ENCODE measurements around the gene ZBTB4. TPM values are rescaled to one million over a fixed set of nuclear protein-coding genes. Genes with fewer than 3 reads are reported as not detected.
"Not testable (repeated sequence)": the region's sequence is repeated elsewhere in the genome, so short reads cannot be mapped to it uniquely, and the experiment has no call there.

Gene ZBTB4
- total and polyA plus RNA-seq, 7 experiments from 2014 or later: 15.3 to 89.2 (median 49.8) TPM

GRCh38 chr17:7483255-7484066, 4.0 kb upstream of the ZBTB4 start:
- Mint-ChIP-seq H3K4me3 (peak overlapping the region; percentile 86 to 100 (median 98)), H3K9me3 (peaks cover 0 to 11% (median 0%) of the 10 kb centered on the region in 11 donors), H3K4me1 (peaks cover 55 to 75% (median 68%) of the 10 kb centered on the region in 7 donors), H3K36me3 (peaks cover 0 to 19% (median 3%) of the 10 kb centered on the region in 5 donors), H3K27me3 (no peaks in the 10 kb centered on the region), H3K27ac (peak overlapping the region; percentile 99 to 100 (median 100))
- H3K27ac ChIP-seq (ENCODE audit: low read depth, low read length): peak overlapping the region; percentile 97
- peaks cover 40 to 47% of the 10 kb centered on the region in 2 donors for H3K4me1 ChIP-seq (ENCODE audit: control insufficient read depth in 2 of 2, insufficient read depth in 2 of 2, low read length in 2 of 2)
- CTCF ChIA-PET: interaction anchor here (0.7 to 5.3 kb wide), 3 partner anchors 42 to 147 kb away, joined by 3 to 34 read pairs (median 4); partner anchors contain the start of gene TMEM102
- peaks cover 0 to 9% (median 0%) of the 10 kb centered on the region in 3 experiments for H3K36me3 ChIP-seq (ENCODE audit: control insufficient read depth in 2 of 3, insufficient read depth in 3 of 3, low read length in 3 of 3)
- H3K9me3 ChIP-seq (ENCODE audit: control insufficient read depth in 2 of 3, low read length in 3 of 3): no peaks in the 10 kb centered on the region
- POLR2A ChIA-PET: interaction anchor here (0.6 to 6.3 kb wide), 33 partner anchors 10 to 651 kb away, joined by 3 to 107 read pairs (median 7); partner anchors contain the start of genes ACAP1, CHRNB1, FGF11 and MPDU1
- DNase-seq (peak; percentile 80 to 99 (median 95)), ATAC-seq (peak; percentile 69)
- peak overlapping the region; percentile 100 for H3K4me3 ChIP-seq (ENCODE audit: low read length)
- no peaks in the 10 kb centered on the region for H3K27me3 ChIP-seq (ENCODE audit: control insufficient read depth in 2 of 2, insufficient read depth in 2 of 2, low read length in 2 of 2)
- intact Hi-C loops (cut with micrococcal nuclease): loop anchor here (1.0 to 10.0 kb wide), 28 partner anchors 11 to 674 kb away; partner anchors contain the start of genes EIF5A (in 2 of the 2), ELP5 (in 2 of the 2), KCTD11 (in 2 of the 2) and SENP3 (in 2 of the 2)

- not testable (repeated sequence) for DNase-seq; H3K36me3 ChIP-seq (ENCODE audit: control insufficient read depth in 2 of 3, insufficient read depth in 3 of 3, low read length in 3 of 3); H3K27me3 ChIP-seq (ENCODE audit: control insufficient read depth in 2 of 2, insufficient read depth in 2 of 2, low read length in 2 of 2); H3K9me3 ChIP-seq (ENCODE audit: control insufficient read depth in 2 of 3, low read length in 3 of 3); H3K27me3 Mint-ChIP-seq; ATAC-seq
- Mint-ChIP-seq H3K4me1 (peaks cover 60 to 78% (median 71%) of the 10 kb centered on the region in 7 donors), H3K36me3 (peaks cover 0 to 17% (median 3%) of the 10 kb centered on the region in 5 donors), H3K9me3 (peaks cover 0 to 11% (median 0%) of the 10 kb centered on the region in 11 donors), H3K4me3 (peak overlapping the region; percentile 86 to 100 (median 98)), H3K27ac (peak overlapping the region; percentile 99 to 100 (median 100))
- Histone ChIP-seq H3K27ac (ENCODE audit: low read depth, low read length) (peak overlapping the region; percentile 97), H3K4me1 (ENCODE audit: control insufficient read depth in 2 of 2, insufficient read depth in 2 of 2, low read length in 2 of 2) (peaks cover 45 to 51% of the 10 kb centered on the region in 2 donors), H3K4me3 (ENCODE audit: low read length) (peak overlapping the region; percentile 100)
- POLR2A ChIA-PET: interaction anchor here (1.2 to 6.3 kb wide), 13 partner anchors 12 to 204 kb away, joined by 3 to 107 read pairs (median 23); partner anchors contain the start of genes ACAP1, CHRNB1, FGF11 and SENP3
- intact Hi-C loops (cut with micrococcal nuclease): loop anchor here (5.0 to 10.0 kb wide), 5 partner anchors 128 to 675 kb away; partner anchors contain the start of genes CHD3 (in 1 of the 2), CNTROB (in 1 of the 2), KCTD11 (in 1 of the 2) and SLC16A13 (in 1 of the 2)
- CTCF ChIA-PET: interaction anchor here (5.3 kb wide), 1 partner anchor 47 kb away, joined by 34 read pairs; the partner anchor contains the start of gene TMEM102
These were observed 3.3 kb upstream of the ZBTB4 start for GRCh38 chr17:7482742-7483088.

- POLR2A ChIA-PET: interaction anchor here (1.1 to 12.3 kb wide), 12 partner anchors 11 to 205 kb away, joined by 3 to 199 read pairs (median 33); partner anchors contain the start of genes CHRNB1, FGF11, GPS2 and TMEM102
- peak overlapping the region; percentile 99 to 100 (median 100) for H3K27ac Mint-ChIP-seq
- H3K27me3 Mint-ChIP-seq; ATAC-seq; DNase-seq; H3K9me3 ChIP-seq (ENCODE audit: control insufficient read depth in 2 of 3, low read length in 3 of 3); H3K27me3 ChIP-seq (ENCODE audit: control insufficient read depth in 2 of 2, insufficient read depth in 2 of 2, low read length in 2 of 2); H3K4me3 ChIP-seq (ENCODE audit: low read length); H3K36me3 ChIP-seq (ENCODE audit: control insufficient read depth in 2 of 3, insufficient read depth in 3 of 3, low read length in 3 of 3): not testable (repeated sequence)
- H3K4me3 Mint-ChIP-seq: peak overlapping the region; percentile 71 to 100 (median 98)
- peak overlapping the region; percentile 97 for H3K27ac ChIP-seq (ENCODE audit: low read depth, low read length)
- H3K4me1 Mint-ChIP-seq: peaks cover 57 to 78% (median 72%) of the 10 kb centered on the region in 7 donors
- H3K36me3 Mint-ChIP-seq: peaks cover 0 to 12% (median 0%) of the 10 kb centered on the region in 5 donors
- H3K4me1 ChIP-seq (ENCODE audit: control insufficient read depth in 2 of 2, insufficient read depth in 2 of 2, low read length in 2 of 2): peaks cover 40 to 51% of the 10 kb centered on the region in 2 donors
- intact Hi-C loops (cut with micrococcal nuclease): loop anchor here (5.0 to 10.0 kb wide), 5 partner anchors 127 to 675 kb away; partner anchors contain the start of genes CHD3 (in 1 of the 2), CNTROB (in 1 of the 2), KCTD11 (in 1 of the 2) and SLC16A13 (in 1 of the 2)
- CTCF ChIA-PET: interaction anchor here (1.8 kb wide), 1 partner anchor 46 kb away, joined by 10 read pairs; the partner anchor contains the start of gene TMEM102
- peaks cover 0 to 11% (median 0%) of the 10 kb centered on the region in 11 donors for H3K9me3 Mint-ChIP-seq
These were observed 2.7 kb upstream of the ZBTB4 start for GRCh38 chr17:7481842-7482741.

GRCh38 chr17:7481275-7481674, 1.8 kb upstream of the ZBTB4 start, which contains the start of gene SLC35G6:
SLC35G6 (plus strand) TSS chr17:7481446; CDS start chr17:7481517, 71 bp downstream.
- ChIA-PET CTCF (interaction anchor here (1.8 to 2.4 kb wide), 2 partner anchors 45 to 125 kb away, joined by 6 to 10 read pairs; partner anchors contain the start of gene TMEM102), POLR2A (interaction anchor here (1.1 to 12.3 kb wide), 7 partner anchors 10 to 205 kb away, joined by 3 to 199 read pairs (median 19); partner anchors contain the start of genes CHRNB1, GPS2, TMEM102 and TP53)
- Histone ChIP-seq H3K4me3 (ENCODE audit: low read length) (peak within 1 kb of the TSS; percentile 88), H3K4me1 (ENCODE audit: control insufficient read depth in 2 of 2, insufficient read depth in 2 of 2, low read length in 2 of 2) (peaks cover 33 to 51% of the 10 kb centered on the region in 2 donors), H3K27ac (ENCODE audit: low read depth, low read length) (peak within 1 kb of the TSS; percentile 100)
- intact Hi-C loops (cut with micrococcal nuclease): loop anchor here (5.0 to 10.0 kb wide), 5 partner anchors 126 to 676 kb away; partner anchors contain the start of genes CHD3 (in 1 of the 2), CNTROB (in 1 of the 2), KCTD11 (in 1 of the 2) and SLC16A13 (in 1 of the 2)
- Mint-ChIP-seq H3K27ac (peak within 1 kb of the TSS; percentile 90 to 100 (median 100)), H3K4me1 (peaks cover 57 to 78% (median 73%) of the 10 kb centered on the region in 7 donors), H3K36me3 (peaks cover 0 to 12% (median 0%) of the 10 kb centered on the region in 5 donors), H3K4me3 (peak within 1 kb of the TSS; percentile 74 to 100 (median 95))
- H3K9me3 ChIP-seq (ENCODE audit: control insufficient read depth in 2 of 3, low read length in 3 of 3); H3K9me3 Mint-ChIP-seq; H3K27me3 ChIP-seq (ENCODE audit: control insufficient read depth in 2 of 2, insufficient read depth in 2 of 2, low read length in 2 of 2); DNase-seq; H3K27me3 Mint-ChIP-seq; H3K36me3 ChIP-seq (ENCODE audit: control insufficient read depth in 2 of 3, insufficient read depth in 3 of 3, low read length in 3 of 3); ATAC-seq: not testable (repeated sequence)

- intact Hi-C loops (cut with micrococcal nuclease): loop anchor here (5.0 to 10.0 kb wide), 5 partner anchors 125 to 677 kb away; partner anchors contain the start of genes CHD3 (in 1 of the 2), CNTROB (in 1 of the 2), KCTD11 (in 1 of the 2) and SLC16A13 (in 1 of the 2)
- peak overlapping the region; percentile 86 to 99 (median 94) for H3K4me3 Mint-ChIP-seq
- Histone ChIP-seq H3K36me3 (ENCODE audit: control insufficient read depth in 2 of 3, insufficient read depth in 3 of 3, low read length in 3 of 3) (peaks cover 0 to 3% (median 0%) of the 10 kb centered on the region in 3 experiments), H3K4me1 (ENCODE audit: control insufficient read depth in 2 of 2, insufficient read depth in 2 of 2, low read length in 2 of 2) (peaks cover 26 to 49% of the 10 kb centered on the region in 2 donors), H3K4me3 (ENCODE audit: low read length) (peak overlapping the region; percentile 88), H3K27me3 (ENCODE audit: control insufficient read depth in 2 of 2, insufficient read depth in 2 of 2, low read length in 2 of 2) (no peaks in the 10 kb centered on the region), H3K27ac (ENCODE audit: low read depth, low read length) (peak overlapping the region; percentile 100), H3K9me3 (ENCODE audit: control insufficient read depth in 2 of 3, low read length in 3 of 3) (no peaks in the 10 kb centered on the region)
- peaks cover 0 to 6% (median 0%) of the 10 kb centered on the region in 5 donors for H3K36me3 Mint-ChIP-seq
- POLR2A ChIA-PET: interaction anchor here (0.9 to 12.3 kb wide), 19 partner anchors 10 to 444 kb away, joined by 3 to 199 read pairs (median 5); partner anchors contain the start of genes ACAP1, CHRNB1, CTDNEP1 and ELP5
- H3K4me1 Mint-ChIP-seq: peaks cover 56 to 80% (median 73%) of the 10 kb centered on the region in 7 donors
- peaks cover 0 to 7% (median 0%) of the 10 kb centered on the region in 11 donors for H3K9me3 Mint-ChIP-seq
- CTCF ChIA-PET: interaction anchor here (1.1 to 2.4 kb wide), 4 partner anchors 39 to 124 kb away, joined by 3 to 10 read pairs (median 4); partner anchors contain the start of gene TMEM102
- no peaks in the 10 kb centered on the region for H3K27me3 Mint-ChIP-seq
- no peak for ATAC-seq
- peak overlapping the region; percentile 90 to 100 (median 100) for H3K27ac Mint-ChIP-seq
- DNase-seq: no peak
These were observed 606 bp upstream of the ZBTB4 start for GRCh38 chr17:7480089-7480384.
